Neural crest cell (in vitro differentiated cells): ENCODE measurements around the gene NPIPB6. TPM values are rescaled to one million over a fixed set of nuclear protein-coding genes. Genes with fewer than 3 reads are reported as not detected.

Experiments
- DNase-seq: peaks from one replicate; pipeline ENCODE4 v3.0.0; 2021; ENCODE audit warnings: low read depth, mixed read lengths, low spot score
- H3K27ac Mint-ChIP-seq: one replicate; pipeline ENCODE4 v1.8.0; 2021; ENCODE audit warnings: mild to moderate bottlenecking, mixed read lengths; ENCODE audit not compliant: unreplicated experiment
- H3K27me3 Mint-ChIP-seq: 2 replicates; pipeline ENCODE4 v1.8.0; 2021; ENCODE audit warnings: low read depth, mild to moderate bottlenecking, mixed read lengths
- H3K36me3 Mint-ChIP-seq: 2 replicates; pipeline ENCODE4 v1.8.0; 2021; ENCODE audit warnings: low read depth, mild to moderate bottlenecking, mixed read lengths
- H3K4me1 Mint-ChIP-seq: 2 replicates; pipeline ENCODE4 v1.8.0; 2021; ENCODE audit warnings: mixed read lengths
- H3K4me3 Mint-ChIP-seq: one replicate; pipeline ENCODE4 v1.8.0; 2021; ENCODE audit warnings: mild to moderate bottlenecking, mixed read lengths
- H3K9me3 Mint-ChIP-seq: 2 replicates; pipeline ENCODE4 v1.8.0; 2021; ENCODE audit warnings: mixed read lengths
- total RNA-seq: library from RNA; stranded (reverse); gene quantifications from 2 replicates; pipeline ENCODE4 v1.2.1, GENCODE V29; 2021
- TF ChIP-seq, protein P1 (sequence below): fragments of 200-600 bp; sonication (generic); conservative IDR thresholded peaks from 2 replicates; pipeline ENCODE4 v1.5.0; 2021; ENCODE audit warnings: antibody characterized with exemption, mild to moderate bottlenecking

Gene NPIPB6
- total RNA-seq, 1 donor from 2014 or later: 3.2 TPM

DNA sequence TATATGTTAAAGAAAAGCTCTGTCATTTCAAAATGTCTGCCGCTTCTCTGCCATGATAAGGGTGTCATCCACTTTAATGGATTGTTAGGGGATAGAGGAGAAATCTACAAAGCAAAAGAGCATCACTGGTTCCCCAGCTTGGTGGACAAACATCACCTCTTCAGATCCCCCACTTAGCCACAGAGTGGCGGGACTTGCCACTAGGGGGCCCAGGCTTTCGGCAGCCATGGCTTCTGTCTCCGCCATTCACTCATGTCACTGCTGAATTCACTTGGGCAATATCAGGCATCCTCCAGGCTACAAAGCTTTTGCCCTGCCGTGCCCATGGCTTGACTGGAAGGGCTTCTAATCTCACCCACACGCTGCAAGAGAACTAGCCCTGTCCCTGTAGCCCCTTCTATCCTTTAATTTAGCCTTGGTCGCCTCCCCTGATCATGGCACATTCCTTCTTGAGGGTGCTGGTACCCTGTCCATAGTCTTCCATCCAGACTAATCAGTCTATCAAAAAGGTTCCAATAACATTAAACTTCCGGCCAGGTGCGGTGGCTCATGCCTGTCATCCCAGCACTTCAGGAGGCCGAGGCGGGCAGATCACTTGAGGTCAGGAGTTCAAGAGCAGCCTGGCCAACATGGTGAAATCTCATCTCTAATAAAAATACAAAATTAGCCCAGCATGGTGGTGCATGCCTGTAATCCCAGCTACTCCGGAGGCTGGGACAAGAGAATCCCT lies 36.3 kb downstream of the NPIPB6 start:
- peak overlapping the region; percentile 29 for H3K4me3 Mint-ChIP-seq
- no peaks in the 10 kb centered on the region for H3K27me3 Mint-ChIP-seq
- H3K9me3 Mint-ChIP-seq: no peaks in the 10 kb centered on the region
- no peak overlapping the region for H3K27ac Mint-ChIP-seq
- no peaks in the 10 kb centered on the region for H3K36me3 Mint-ChIP-seq
- DNase-seq: peak; percentile 73
- TF ChIP-seq, protein P1, sequence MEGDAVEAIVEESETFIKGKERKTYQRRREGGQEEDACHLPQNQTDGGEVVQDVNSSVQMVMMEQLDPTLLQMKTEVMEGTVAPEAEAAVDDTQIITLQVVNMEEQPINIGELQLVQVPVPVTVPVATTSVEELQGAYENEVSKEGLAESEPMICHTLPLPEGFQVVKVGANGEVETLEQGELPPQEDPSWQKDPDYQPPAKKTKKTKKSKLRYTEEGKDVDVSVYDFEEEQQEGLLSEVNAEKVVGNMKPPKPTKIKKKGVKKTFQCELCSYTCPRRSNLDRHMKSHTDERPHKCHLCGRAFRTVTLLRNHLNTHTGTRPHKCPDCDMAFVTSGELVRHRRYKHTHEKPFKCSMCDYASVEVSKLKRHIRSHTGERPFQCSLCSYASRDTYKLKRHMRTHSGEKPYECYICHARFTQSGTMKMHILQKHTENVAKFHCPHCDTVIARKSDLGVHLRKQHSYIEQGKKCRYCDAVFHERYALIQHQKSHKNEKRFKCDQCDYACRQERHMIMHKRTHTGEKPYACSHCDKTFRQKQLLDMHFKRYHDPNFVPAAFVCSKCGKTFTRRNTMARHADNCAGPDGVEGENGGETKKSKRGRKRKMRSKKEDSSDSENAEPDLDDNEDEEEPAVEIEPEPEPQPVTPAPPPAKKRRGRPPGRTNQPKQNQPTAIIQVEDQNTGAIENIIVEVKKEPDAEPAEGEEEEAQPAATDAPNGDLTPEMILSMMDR: peak; percentile 80
- peaks cover 9% of the 10 kb centered on the region for H3K4me1 Mint-ChIP-seq

DNA sequence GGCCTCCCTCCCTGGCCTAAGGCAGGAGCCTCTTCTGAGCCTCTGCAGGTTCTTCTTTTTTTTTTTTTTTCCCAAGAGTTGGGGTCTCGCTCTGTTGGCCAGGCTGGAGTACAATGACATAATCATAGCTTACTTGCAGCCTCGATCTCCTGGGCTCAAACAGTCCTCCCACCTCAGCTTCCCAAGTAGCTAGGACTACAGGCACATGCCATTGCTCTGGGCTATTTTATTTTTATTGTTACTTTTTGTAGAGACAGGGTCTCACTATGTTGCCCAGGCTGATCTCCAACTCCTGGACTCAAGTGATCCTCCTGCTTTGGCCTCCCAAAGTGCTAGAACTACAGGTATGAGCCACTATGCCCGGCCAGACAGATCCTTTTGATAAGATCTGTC lies 38.4 kb downstream of the NPIPB6 start:
- H3K4me1 Mint-ChIP-seq: peaks cover 5% of the 10 kb centered on the region
- no peaks in the 10 kb centered on the region for H3K27me3 Mint-ChIP-seq
- H3K4me3 Mint-ChIP-seq: peak overlapping the region; percentile 29
- no peaks in the 10 kb centered on the region for H3K36me3 Mint-ChIP-seq
- H3K9me3 Mint-ChIP-seq: no peaks in the 10 kb centered on the region
- TF ChIP-seq, protein P1: no peak
- DNase-seq: no peak
- no peak overlapping the region for H3K27ac Mint-ChIP-seq

DNA sequence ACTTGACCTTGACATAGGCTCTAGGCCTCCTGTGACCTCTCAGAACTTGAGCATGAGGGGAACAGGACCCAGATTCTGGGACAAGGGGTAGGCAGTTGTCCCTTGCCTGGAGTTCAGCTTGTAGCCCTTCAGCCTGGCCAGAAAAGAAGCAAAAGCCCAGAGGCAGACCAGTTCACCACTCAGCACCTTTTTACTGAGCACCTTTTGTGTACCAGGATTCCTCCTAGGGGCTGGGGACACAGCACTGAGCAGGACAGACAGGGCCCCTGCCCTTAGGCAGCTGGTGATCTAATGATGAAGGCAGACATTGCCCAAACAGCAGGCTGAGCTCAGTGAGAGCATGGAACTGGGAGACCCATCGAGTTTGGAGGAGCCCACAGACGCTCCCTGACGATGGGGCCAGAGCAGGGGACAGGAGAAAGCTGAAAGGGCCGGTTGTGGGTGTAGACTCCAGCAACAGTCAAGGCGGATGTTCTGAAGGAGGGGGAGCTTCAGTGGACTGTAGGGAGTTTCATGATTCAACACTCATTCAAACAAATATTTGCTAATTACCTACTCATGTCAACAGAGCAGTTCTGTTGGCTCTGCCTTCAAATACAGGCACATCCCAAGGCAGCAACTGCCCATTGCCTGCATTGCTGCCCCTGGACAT lies 38.9 kb downstream of the NPIPB6 start:
- TF ChIP-seq, protein P1: no peak
- Mint-ChIP-seq H3K27ac (no peak overlapping the region), H3K4me1 (peaks cover 5% of the 10 kb centered on the region), H3K27me3 (no peaks in the 10 kb centered on the region), H3K4me3 (no peak overlapping the region), H3K9me3 (no peaks in the 10 kb centered on the region), H3K36me3 (peaks cover 2% of the 10 kb centered on the region)
- no peak for DNase-seq

DNA sequence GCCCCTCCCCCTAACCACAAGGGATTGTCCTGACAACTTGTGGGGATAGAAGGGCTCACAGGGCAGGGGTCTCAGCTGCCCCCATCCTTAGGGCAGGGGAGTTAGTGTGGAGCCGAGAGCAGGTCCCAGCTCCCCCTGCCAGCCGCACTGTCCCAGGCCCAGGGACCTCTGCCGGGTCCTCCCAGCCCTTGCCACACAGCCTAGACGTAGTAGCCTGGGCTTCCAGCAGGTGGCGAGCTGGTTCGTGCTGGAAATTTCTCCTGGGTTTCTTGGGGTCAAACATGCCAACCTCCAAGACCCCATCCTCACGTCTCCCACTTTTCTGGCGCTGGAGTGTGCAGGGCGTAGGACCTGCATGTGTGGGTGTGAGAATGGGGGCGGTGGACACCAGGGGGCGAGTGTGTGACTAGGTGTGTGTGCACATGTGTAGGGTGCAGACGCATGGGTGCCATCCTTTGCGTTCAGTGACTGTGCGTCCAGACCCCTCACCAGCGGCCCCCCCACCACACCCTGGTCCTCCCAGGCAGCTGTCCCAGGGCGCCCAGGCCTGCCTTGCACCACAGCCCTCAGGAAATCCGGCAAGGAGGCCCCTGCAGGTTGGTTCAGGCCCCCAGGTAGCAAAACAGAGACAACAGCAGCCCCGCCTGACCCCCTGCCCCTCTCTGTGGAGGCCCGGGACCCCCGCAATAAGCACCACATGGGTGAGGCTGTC lies 41.5 kb downstream of the NPIPB6 start:
- Mint-ChIP-seq H3K4me1 (peaks cover 5% of the 10 kb centered on the region), H3K36me3 (peaks cover 9% of the 10 kb centered on the region), H3K9me3 (no peaks in the 10 kb centered on the region), H3K27me3 (no peaks in the 10 kb centered on the region), H3K4me3 (no peak overlapping the region), H3K27ac (no peak overlapping the region)
- TF ChIP-seq, protein P1: peak; percentile 71
- peak; percentile 66 for DNase-seq

DNA sequence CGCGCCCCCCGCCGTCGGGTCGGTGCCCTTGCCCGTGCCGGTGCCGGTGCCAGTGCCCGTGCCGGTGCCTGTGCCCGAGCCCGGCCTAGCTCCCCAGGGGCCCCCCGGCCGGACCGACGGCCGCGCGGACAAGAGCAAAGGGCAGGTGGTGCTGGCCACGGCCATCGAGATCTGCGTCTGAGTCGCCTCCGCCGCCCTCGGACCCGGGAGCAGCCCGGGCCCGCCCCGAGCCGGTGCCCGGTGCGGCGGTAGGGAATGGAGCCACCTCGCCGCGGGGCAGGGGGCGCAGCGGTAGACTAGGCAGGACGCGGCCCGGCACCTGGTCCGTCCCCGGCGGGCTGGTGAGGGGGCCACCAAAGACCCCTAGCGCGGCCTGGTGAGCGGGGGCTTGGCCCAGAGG lies 42.6 kb downstream of the NPIPB6 start:
- peaks cover 9% of the 10 kb centered on the region for H3K36me3 Mint-ChIP-seq
- TF ChIP-seq, protein P1: no peak
- H3K27ac Mint-ChIP-seq: no peak overlapping the region
- no peaks in the 10 kb centered on the region for H3K27me3 Mint-ChIP-seq
- no peak for DNase-seq
- H3K9me3 Mint-ChIP-seq: no peaks in the 10 kb centered on the region
- peaks cover 3% of the 10 kb centered on the region for H3K4me1 Mint-ChIP-seq
- no peak overlapping the region for H3K4me3 Mint-ChIP-seq
